Activated CD4-positive, CD25-positive, alpha-beta regulatory T cell treated with anti-CD3 and anti-CD28 coated beads, Interleukin-2, amount 50 U/mL, for 72 hours (primary cell): ENCODE measurements around the gene SLC5A2.

Experiments
- DNase-seq: peaks from one replicate; pipeline ENCODE4 v3.0.0; 2021

Gene SLC5A2

GRCh38 chr16:31460582-31461002, 22.3 kb upstream of the SLC5A2 start:
- DNase-seq: no peak

DNA sequence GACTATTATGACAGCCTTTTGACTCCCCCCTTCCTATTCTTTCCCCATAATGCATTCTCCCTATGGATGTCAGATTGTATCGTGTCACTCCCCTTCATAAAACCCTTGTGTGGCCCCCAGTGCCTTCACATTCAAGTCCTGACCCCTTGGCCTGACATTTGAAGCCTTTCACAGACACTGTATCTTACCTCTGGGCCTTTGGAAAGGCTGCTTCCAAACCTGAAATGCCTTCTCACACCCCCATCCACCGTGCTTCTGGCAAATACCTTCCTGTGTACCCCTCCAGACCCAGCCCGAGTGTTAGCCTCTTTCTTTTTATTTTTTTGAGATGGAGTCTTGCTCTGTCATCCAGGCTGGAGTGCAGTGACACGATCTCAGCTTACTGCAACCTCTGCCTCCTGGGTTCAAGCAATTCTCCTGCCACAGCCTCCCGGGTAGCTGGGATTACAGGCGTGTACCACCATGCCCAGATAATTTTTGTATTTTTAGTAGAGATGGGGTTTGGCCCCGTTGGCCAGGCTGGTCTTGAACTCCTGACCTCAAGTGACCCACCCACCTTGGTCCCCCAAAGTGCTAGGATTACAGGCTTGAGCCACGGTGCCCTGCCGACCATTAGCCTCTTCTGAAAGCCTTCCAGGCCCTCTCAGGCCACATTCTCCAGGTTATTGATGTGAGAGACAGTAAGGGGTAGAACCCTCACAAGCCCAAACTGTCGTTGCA, 21.6 kb upstream of the SLC5A2 start:
- no peak for DNase-seq

- DNase-seq: no peak
Observed at GRCh38 chr16:31461921-31462804, 20.8 kb upstream of the SLC5A2 start.

- no peak for DNase-seq
Observed at GRCh38 chr16:31464348-31464769, 18.6 kb upstream of the SLC5A2 start.

DNA sequence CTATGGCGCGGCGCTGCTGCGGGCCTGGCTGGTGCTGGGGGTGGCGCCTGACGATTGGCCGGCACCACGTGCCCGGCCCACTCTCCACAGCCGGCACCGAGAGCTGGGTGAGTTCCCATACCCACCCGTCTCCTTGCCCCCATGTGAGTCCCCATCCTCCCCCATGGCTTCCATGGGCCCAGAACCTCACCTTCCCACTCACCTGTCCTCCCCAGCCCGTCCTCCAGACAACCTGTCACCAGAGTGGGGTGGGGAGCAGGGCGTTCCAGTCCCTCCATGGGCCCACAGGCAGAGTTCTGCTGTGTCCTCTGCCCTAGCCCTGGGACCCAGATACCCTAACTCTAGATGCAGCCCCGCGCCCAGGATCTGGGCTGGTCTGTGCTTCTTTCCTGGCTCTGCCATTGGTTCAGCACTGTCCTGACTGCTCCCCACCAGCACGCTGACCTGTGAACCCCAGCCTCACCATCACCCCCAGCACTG, 18.1 kb upstream of the SLC5A2 start:
- DNase-seq: no peak

DNA sequence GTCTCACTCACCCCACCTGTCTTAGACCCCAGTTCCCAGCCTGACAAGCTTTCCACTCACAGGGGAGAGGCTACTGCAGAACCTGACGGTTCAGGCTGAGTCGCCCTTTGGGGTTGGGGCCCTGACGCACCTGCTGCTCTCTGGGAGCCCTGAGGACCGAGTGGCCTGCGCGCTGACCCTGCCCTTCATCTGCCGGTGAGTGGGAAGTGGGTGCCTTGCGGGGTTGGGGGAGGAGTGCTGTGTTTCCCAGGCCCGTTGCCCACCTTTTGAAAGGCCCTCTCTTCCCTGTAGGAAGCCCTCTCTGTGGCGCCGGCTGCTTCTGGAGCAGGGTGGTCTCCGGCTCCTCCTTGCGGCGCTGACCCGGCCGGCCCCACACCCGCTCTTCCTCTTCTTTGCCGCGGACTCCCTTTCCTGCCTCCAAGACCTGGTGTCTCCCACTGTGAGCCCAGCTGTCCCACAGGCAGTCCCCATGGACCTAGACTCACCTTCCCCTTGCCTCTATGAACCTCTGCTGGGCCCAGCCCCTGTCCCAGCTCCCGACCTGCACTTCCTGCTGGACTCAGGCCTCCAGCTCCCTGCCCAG, 17.0 kb upstream of the SLC5A2 start:
- DNase-seq: no peak

GRCh38 chr16:31466381-31466841, 16.5 kb upstream of the SLC5A2 start:
- DNase-seq: no peak

DNA sequence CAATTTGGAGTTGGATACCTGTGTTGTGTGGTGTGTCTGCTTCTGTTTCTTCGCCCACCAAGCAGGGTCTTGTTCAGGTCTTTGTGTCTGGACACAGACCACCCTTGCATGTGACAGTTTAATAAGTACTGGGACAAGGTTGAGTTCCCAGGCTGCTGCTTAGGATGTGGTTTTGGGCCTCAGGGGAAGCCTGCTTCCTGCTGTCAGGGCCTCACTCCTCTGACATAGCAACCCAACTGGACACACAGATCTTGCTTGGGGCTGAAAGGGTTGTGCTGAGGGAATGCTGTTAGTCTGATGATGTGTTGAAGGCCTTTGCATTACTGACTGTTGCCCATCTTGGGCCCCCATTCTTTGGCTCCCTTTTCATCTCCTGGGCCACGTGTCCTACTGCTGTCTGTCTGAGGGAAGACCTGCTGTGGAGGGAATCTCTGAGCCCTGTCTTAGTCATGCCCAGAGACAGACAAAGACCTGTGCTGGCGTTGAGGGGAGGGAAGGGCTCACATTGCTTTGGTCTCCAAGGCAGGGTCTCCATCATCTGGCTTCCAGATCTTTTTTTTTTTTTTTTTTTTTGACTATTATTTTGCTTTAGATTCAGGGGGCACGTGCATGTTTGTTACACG, 15.7 kb upstream of the SLC5A2 start:
- DNase-seq: no peak

GRCh38 chr16:31467858-31468257, 15.1 kb upstream of the SLC5A2 start:
- DNase-seq: no peak

- no peak for DNase-seq
Observed at GRCh38 chr16:31470615-31471014, 12.3 kb upstream of the SLC5A2 start.

DNA sequence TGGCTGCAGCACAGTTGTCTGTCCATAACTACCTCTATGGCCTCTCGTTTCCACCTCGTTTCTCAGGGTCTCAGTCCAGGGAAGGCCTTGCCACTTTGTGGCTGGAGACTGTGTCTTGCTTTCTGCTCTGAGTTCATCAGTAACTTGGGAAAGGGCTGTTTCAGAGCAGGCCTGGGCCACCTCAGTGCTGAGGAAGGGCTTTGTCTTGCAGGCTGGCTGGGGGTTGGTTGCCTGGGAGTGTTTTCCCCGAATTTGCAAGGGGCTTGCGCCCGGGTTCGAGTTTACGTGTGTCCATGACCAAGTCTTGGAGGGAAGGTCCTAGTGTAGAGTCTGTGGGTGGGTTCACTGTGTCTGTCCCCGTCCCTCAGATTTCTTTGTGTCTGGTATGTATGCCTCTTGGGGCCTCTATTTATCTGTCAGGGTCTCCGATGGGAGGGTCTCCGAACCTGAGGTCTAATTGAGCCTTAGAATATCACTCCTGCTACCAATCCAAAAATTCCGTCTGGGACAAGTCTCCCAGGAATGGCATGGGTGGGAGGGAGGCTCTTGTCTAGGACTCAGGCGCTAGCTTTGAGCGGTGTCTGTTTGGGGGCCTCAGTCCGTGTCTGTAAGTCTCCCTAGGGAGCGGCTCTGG, 11.6 kb upstream of the SLC5A2 start:
- DNase-seq: no peak

- no peak for DNase-seq
Observed at GRCh38 chr16:31471875-31472708, 10.8 kb upstream of the SLC5A2 start, which contains the start of gene TGFB1I1. TSS of gene TGFB1I1 (plus strand) at chr16:31472152. CDS start at chr16:31472189, 37 bp downstream.

DNA sequence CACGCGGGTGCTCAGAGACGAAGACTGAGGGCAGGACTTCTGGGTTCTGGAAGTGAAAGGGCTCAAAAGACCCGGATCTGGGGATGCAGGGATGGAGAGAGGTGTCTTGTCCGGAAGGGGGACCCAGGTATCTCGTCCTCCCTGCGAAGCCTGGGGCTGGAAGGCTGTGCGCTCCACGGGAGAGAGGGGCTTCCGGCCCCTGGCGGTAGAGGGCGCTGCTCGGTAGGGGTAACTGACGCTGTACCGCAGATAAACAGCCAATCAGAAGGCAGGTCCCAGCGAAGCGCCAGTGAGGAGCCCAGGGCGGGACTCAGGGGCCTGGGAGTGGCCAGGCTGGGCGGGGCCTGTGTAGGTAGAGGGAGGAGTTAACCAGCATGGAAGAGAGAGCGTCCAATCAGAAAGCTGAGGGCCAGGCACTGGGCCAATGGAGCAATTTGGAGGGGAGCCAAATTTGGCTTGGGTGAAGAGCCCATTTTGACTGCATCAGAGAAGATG, 10.2 kb upstream of the SLC5A2 start:
- no peak for DNase-seq

DNA sequence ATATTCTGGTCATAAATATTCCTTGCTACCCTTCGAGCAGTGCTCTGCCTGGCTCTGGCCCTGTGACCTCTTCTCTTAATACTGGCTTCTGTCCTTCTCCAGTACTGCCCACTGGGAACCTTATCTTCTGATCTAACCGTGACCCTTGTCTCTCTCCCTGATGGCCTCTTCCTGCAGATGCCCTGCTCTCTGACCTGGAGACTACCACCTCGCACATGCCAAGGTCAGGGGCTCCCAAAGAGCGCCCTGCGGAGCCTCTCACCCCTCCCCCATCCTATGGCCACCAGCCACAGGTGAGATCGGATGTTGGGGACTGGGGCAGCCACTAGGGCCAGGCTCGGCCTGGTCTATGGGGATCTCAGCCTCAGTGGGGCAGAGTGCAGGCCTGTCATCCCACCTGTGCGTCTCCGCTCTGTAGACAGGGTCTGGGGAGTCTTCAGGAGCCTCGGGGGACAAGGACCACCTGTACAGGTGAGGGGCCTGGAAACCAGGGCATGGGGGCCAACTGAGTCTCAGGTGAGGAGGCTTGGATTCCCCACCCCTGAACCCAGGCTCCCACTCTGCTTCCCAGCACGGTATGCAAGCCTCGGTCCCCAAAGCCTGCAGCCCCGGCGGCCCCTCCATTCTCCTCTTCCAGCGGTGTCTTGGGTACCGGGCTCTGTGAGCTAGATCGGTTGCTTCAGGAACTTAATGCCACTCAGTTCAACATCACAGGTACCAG, 9.5 kb upstream of the SLC5A2 start:
- no peak for DNase-seq

DNA sequence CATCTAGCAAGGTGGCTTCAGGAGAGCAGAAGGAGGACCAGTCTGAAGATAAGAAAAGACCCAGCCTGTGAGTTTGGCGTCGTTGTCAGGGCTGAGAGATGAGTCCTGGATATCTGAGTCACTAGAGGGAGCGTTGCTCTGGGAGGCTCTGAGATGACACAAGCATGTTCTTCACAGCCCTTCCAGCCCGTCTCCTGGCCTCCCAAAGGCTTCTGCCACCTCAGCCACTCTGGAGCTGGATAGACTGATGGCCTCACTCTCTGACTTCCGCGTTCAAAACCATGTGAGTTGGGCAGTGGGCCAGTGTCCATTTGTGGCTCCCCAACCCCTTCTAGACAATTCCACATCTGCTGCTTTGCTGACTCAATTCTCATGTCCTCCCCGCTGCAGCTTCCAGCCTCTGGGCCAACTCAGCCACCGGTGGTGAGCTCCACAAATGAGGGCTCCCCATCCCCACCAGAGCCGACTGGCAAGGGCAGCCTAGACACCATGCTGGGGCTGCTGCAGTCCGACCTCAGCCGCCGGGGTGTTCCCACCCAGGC, 8.7 kb upstream of the SLC5A2 start:
- no peak for DNase-seq

DNA sequence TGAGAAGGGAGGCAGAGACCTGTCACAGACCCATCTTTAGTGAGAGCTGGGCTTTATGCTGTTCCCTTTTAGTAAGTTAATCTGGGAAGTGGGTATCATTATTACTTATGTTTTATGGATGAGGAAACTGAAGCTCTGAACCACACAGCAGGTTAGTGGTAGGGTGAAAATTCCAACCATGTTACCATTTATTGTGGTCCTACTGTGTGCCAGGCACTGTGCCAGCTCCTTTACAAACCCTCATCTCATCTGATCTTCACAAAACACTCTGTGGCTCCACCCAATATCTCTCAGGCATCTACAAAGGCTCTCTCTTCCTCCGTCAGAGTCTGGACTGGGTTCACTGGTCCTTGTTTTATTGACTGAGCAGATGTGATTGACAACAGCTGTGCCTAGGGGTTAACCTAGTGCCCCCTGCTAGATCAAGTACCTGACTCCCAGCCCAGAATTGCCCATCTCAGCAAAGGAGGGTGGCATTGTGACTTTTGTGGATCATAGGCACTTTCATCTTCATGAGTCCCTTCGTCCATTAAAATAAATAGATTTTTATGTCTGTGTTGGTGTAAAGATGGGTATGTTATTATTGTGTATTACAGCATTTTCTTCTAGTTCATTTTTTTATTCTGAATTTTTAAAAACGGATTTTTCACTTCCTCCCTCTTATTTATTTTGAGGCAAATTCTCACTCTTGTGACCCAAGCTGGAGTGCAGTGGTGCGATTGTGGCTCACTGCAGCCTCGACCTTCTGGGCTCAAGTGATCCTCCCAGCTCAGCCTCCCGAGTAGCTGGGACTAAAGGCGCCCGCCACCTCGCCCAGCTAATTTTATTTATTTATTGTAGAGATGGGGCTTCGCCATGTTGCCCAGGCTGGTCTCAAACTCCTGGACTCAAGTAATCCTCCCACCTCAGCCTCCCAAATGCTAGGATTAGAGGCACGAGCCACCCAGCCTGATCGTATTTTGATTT, 7.9 kb upstream of the SLC5A2 start:
- no peak for DNase-seq

DNA sequence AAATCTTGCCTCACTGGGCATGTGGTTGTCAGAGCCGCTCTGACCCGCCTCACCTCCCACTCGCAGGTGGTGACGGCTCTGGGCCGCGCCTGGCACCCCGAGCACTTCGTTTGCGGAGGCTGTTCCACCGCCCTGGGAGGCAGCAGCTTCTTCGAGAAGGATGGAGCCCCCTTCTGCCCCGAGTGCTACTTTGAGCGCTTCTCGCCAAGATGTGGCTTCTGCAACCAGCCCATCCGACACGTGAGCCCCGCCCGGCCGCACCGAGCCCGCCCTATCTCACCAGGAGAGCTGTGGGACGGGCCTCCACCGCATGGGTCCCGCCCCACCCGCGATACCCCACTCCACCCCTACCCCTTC, 7.0 kb upstream of the SLC5A2 start:
- DNase-seq: no peak

DNA sequence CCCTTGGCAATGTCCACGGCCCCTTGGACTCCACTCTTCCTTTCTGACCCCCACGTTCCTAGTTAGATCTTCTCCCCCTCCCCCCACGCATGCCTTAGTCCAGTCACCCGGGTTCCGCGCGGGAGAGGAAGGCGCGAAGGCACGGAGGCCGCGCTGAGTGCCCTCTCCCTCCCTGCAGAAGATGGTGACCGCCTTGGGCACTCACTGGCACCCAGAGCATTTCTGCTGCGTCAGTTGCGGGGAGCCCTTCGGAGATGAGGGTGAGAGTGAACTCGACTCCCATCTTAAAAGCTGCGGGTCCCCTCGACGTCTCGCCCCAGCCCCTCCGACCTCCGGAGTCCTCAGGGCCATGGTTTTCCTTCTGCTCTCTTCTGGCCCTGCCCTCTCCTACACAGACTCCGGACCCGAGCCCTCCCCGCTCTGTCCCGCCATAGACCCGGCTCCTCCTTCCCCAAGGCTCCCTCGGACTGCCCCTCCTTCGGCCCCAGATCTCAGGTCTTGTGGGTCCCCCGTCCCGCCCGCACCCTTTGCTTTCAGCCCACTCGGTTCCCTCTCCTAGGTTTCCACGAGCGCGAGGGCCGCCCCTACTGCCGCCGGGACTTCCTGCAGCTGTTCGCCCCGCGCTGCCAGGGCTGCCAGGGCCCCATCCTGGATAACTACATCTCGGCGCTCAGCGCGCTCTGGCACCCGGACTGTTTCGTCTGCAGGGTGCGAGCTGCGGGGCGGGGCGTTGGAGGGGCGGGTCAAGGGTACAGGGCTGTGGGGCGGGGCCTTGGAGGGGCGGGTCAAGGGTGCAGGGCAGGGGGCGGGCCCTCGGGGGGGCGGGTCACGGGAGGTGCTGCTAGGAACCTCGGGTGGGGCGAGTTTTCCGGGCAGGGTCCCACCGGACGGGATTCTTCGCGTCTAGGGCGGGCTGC, 6.4 kb upstream of the SLC5A2 start:
- peak; percentile 79 for DNase-seq
